Endothelial cell of umbilical vein (primary cell): ENCODE data around the gene H1-8. TPM values are rescaled to one million over a fixed set of nuclear protein-coding genes. Genes with fewer than 3 reads are reported as not detected.

ENCODE experiments used
- BruUV-seq: library from RNA; stranded (reverse); fragments of 400-500 nt; replicated peaks from 2 replicates; lab custom pipeline; 2021; lab: Mats Ljungman, UMichigan
- CTCF ChIA-PET: fragments of 300-600, 350-600 bp; sonication (Branson Sonifier 250); formaldehyde crosslinking; loops from one replicate; lab custom pipeline; 2021; ENCODE audit warnings: antibody characterized with exemption, inconsistent platforms; lab: Charles Lee
- POLR2A ChIA-PET: fragments of 300-600, 350-600 bp; sonication (Branson Sonifier 250); formaldehyde crosslinking; loops from one replicate; lab custom pipeline; 2021; ENCODE audit warnings: antibody characterized with exemption, inconsistent platforms; lab: Charles Lee
- DNase-seq: peaks from one replicate; pipeline ENCODE4 v3.0.0-alpha.2; 2011; ENCODE audit warnings: low read depth, low spot score
- FAIRE-seq: peaks from 2 replicates; lab custom pipeline; 2011; peaks lifted over from hg19 to GRCh38; lab: Jason Lieb, UNC
- H2AFZ ChIP-seq: 2 replicates; pipeline ENCODE4 v1.6.0; 2012; ENCODE audit warnings: low read depth, low read length, control low read depth, inconsistent platforms
- H3K27ac ChIP-seq: 2 replicates; pipeline ENCODE4 v1.5.1; 2011; ENCODE audit warnings: low read depth, mild to moderate bottlenecking, control low read depth, low read length, moderate library complexity; ENCODE audit not compliant: insufficient read depth
- H3K27me3 ChIP-seq, 2 experiments: 2 replicates each; pipeline versions ENCODE4 v1.6.0 to v1.6.1; 2011; ENCODE audit warnings: low read length in 2 of 2, mixed read lengths in 1 of 2; ENCODE audit not compliant: control insufficient read depth in 2 of 2, insufficient read depth in 2 of 2
- H3K36me3 ChIP-seq, 2 experiments: 2 replicates in 1 of 2; 3 replicates in 1 of 2; pipeline ENCODE4 v1.5.1; 2011; ENCODE audit warnings: low read length in 2 of 2, mild to moderate bottlenecking in 1 of 2, moderate library complexity in 1 of 2; ENCODE audit not compliant: control insufficient read depth in 2 of 2, insufficient read depth in 2 of 2; ENCODE audit errors: extremely low read depth in 1 of 2
- H3K4me1 ChIP-seq: 3 replicates; pipeline ENCODE4 v1.5.1; 2011; ENCODE audit warnings: mild to moderate bottlenecking, low read length; ENCODE audit not compliant: control insufficient read depth, insufficient read depth; ENCODE audit errors: extremely low read depth
- H3K4me2 ChIP-seq: 2 replicates; pipeline ENCODE4 v1.6.1; 2011; ENCODE audit warnings: low read length, control low read depth, mixed read lengths; ENCODE audit not compliant: insufficient read depth
- H3K4me3 ChIP-seq, 3 experiments: fragments of 200-600 bp in 1 of 3; sonication (generic), shearing (Covaris generic) in 1 of 3; replicated peaks in 1 of 3; 2 replicates each; pipeline ENCODE4 v1.5.1; 2011 to 2016; ENCODE audit warnings: control low read depth in 3 of 3, low read length in 3 of 3, mild to moderate bottlenecking in 2 of 3, inconsistent platforms in 1 of 3, low read depth in 1 of 3, moderate library complexity in 1 of 3; ENCODE audit not compliant: insufficient read depth in 1 of 3
- H3K79me2 ChIP-seq: 2 replicates; pipeline ENCODE4 v1.6.0; 2012; ENCODE audit warnings: low read length, inconsistent platforms; ENCODE audit not compliant: control insufficient read depth, insufficient read depth
- H3K9ac ChIP-seq: replicated peaks from 2 replicates; pipeline ENCODE3; 2011; ENCODE audit warnings: low read length, control low read depth; ENCODE audit not compliant: insufficient read depth; ENCODE audit errors: extremely low read depth
- H3K9me1 ChIP-seq: replicated peaks from 3 replicates; pipeline ENCODE4 v1.6.0; 2011; ENCODE audit warnings: mild to moderate bottlenecking, low read length; ENCODE audit not compliant: control insufficient read depth, insufficient read depth; ENCODE audit errors: extremely low read depth
- H3K9me3 ChIP-seq: replicated peaks from 2 replicates; pipeline ENCODE4 v1.5.1; 2012; ENCODE audit warnings: low read length, inconsistent platforms; ENCODE audit not compliant: control insufficient read depth, insufficient read depth
- H4K20me1 ChIP-seq: replicated peaks from 2 replicates; pipeline ENCODE3; 2011; ENCODE audit warnings: mild to moderate bottlenecking, low read length; ENCODE audit not compliant: control insufficient read depth, insufficient read depth; ENCODE audit errors: extremely low read depth
- FOS ChIP-seq: IDR thresholded peaks from 2 replicates; pipeline ENCODE4 v1.6.1; 2011; ENCODE audit warnings: mild to moderate bottlenecking, low read length, moderate library complexity, borderline replicate concordance; ENCODE audit not compliant: insufficient read depth
- GATA2 ChIP-seq: IDR thresholded peaks from 2 replicates; pipeline ENCODE4 v1.7.0; 2011; ENCODE audit warnings: low read depth, mild to moderate bottlenecking, moderate library complexity, mixed read lengths, low read length; ENCODE audit not compliant: insufficient read length, insufficient read depth
- JUN ChIP-seq: IDR thresholded peaks from 2 replicates; pipeline ENCODE4 v1.6.1; 2011; ENCODE audit warnings: borderline replicate concordance, low read depth; ENCODE audit not compliant: insufficient read length, insufficient read depth
- MAX ChIP-seq: IDR thresholded peaks from 2 replicates; pipeline ENCODE4 v1.6.1; 2011; ENCODE audit not compliant: insufficient read depth, insufficient read length
- dilution Hi-C: fragments of 300-500 bp; cut with MboI; formaldehyde crosslinking; loops from one replicate; pipeline ENCODE4 v1.15.0; 2019; ENCODE audit warnings: low sequenced_read_pairs; ENCODE audit not compliant: extremely low pct_ligation_motif_present
- intact Hi-C: fragments of 100-400 bp; cut with micrococcal nuclease; formaldehyde crosslinking; loops from one replicate; pipeline ENCODE4 v1.10.0; 2022
- polyA plus RNA-seq, 4 experiments: library from polyadenylated mRNA; depleted of rRNA in 3 of 4; stranded (reverse) in 3 of 4; unstranded in 1 of 4; fragments of >200 nt; gene quantifications; 2 replicates each; pipeline versions ENCODE4 v1.2.1 to v1.2.3, GENCODE V29; 2011 to 2012; ENCODE audit warnings: missing spikeins in 1 of 4
- total RNA-seq: library from RNA; stranded (reverse); gene quantifications from 2 replicates; pipeline ENCODE4 v1.2.3, GENCODE V29; 2021
- TF ChIP-seq, protein P1 (sequence below), 2 donors: IDR thresholded peaks; 1 replicate in 1 of 2; 2 replicates in 1 of 2; pipeline ENCODE4 v1.5.1; 2011; ENCODE audit warnings: low read length in 2 of 2, mild to moderate bottlenecking in 2 of 2, moderate library complexity in 2 of 2, control low read depth in 1 of 2, inconsistent platforms in 1 of 2, low read depth in 1 of 2; ENCODE audit not compliant: insufficient read depth in 1 of 2; ENCODE audit errors: extremely low read depth in 1 of 2

Gene H1-8
- total and polyA plus RNA-seq, 2 donors (not counting 3 experiments of a cell fraction or from before 2014, with no cell fraction given): not detected

DNA sequence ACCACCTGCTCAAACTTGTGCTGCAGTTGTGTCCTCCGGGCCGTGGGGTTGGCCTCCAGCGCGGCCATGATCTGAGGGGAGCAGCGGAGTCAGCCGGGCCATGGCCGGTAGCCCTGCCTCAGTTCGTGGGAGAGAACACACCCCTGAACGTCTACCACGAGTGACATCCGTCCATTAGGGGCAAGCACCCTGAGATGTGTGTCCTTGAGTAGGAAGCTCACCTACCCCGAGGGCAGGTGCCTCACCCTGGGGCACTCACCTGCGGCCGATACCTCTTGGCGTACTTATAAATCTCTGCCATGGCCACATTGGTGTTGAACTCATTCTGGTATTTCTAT lies 13.4 kb downstream of the H1-8 start:
- H3K4me3 ChIP-seq: no peak overlapping the region
- H4K20me1 ChIP-seq: no peaks in the 10 kb centered on the region
- ChIA-PET POLR2A (no interaction called here), CTCF (interaction anchor here (6.4 kb wide), 1 partner anchor 65 kb away, joined by 80 read pairs; no protein-coding TSS in a partner anchor)
- no peaks in the 10 kb centered on the region for H3K27me3 ChIP-seq
- peaks cover 14 to 43% of the 10 kb centered on the region in 2 experiments for H3K36me3 ChIP-seq
- no TSS peak for BruUV-seq
- no peaks in the 10 kb centered on the region for H3K9me3 ChIP-seq
- H3K4me1 ChIP-seq: peaks cover 32% of the 10 kb centered on the region
- H2AFZ ChIP-seq: no peak overlapping the region
- TF ChIP-seq JUN (no peak), FOS (no peak), MAX (no peak), GATA2 (no peak)
- TF ChIP-seq, protein P1, sequence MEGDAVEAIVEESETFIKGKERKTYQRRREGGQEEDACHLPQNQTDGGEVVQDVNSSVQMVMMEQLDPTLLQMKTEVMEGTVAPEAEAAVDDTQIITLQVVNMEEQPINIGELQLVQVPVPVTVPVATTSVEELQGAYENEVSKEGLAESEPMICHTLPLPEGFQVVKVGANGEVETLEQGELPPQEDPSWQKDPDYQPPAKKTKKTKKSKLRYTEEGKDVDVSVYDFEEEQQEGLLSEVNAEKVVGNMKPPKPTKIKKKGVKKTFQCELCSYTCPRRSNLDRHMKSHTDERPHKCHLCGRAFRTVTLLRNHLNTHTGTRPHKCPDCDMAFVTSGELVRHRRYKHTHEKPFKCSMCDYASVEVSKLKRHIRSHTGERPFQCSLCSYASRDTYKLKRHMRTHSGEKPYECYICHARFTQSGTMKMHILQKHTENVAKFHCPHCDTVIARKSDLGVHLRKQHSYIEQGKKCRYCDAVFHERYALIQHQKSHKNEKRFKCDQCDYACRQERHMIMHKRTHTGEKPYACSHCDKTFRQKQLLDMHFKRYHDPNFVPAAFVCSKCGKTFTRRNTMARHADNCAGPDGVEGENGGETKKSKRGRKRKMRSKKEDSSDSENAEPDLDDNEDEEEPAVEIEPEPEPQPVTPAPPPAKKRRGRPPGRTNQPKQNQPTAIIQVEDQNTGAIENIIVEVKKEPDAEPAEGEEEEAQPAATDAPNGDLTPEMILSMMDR (IDR thresholded peaks at IDR 0.05; ENCODE audit: extremely low read depth in 1 of 2, insufficient read depth in 1 of 2, low read depth in 1 of 2, low read length in 2 of 2): no peak
- H3K79me2 ChIP-seq: no peaks in the 10 kb centered on the region
- DNase-seq (no peak), FAIRE-seq (no peak)
- no peak overlapping the region for H3K27ac ChIP-seq
- H3K9me1 ChIP-seq: no peaks in the 10 kb centered on the region
- dilution Hi-C loops: no loop called here
- intact Hi-C loops: no loop called here
- H3K4me2 ChIP-seq: no peak overlapping the region
- H3K9ac ChIP-seq: no peak overlapping the region
